LNCaP clone FGC (cell line): Measurements from ENCODE around the gene PVALB.

Experiments
- DNase-seq: peaks from one replicate; pipeline ENCODE4 v3.0.0-alpha.2; 2011; ENCODE audit warnings: low read depth
- H3K4me3 ChIP-seq: 2 replicates; pipeline ENCODE4 v1.5.1; 2011; ENCODE audit warnings: mild to moderate bottlenecking, low read depth, low read length, control low read depth
- CTCF ChIP-seq: IDR thresholded peaks from 2 replicates; pipeline ENCODE4 v1.5.1; 2012; ENCODE audit warnings: mild to moderate bottlenecking; ENCODE audit not compliant: control insufficient read depth, insufficient read depth; ENCODE audit errors: extremely low read depth

The PVALB gene

GRCh38 chr22:36775586-36775963, 41.3 kb downstream of the PVALB start:
- no peak for TF ChIP-seq CTCF
- peak overlapping the region; percentile 82 for H3K4me3 ChIP-seq
- DNase-seq, result no peak

GRCh38 chr22:36773935-36774334, 42.9 kb downstream of the PVALB start:
- TF ChIP-seq CTCF, result peak; percentile 54
- no peak for DNase-seq
- H3K4me3 ChIP-seq, result no peak overlapping the region

GRCh38 chr22:36772451-36772850, 44.4 kb downstream of the PVALB start:
- H3K4me3 ChIP-seq, result no peak overlapping the region
- no peak for DNase-seq
- no peak for TF ChIP-seq CTCF

GRCh38 chr22:36771356-36772063, 45.3 kb downstream of the PVALB start:
- no peak overlapping the region for H3K4me3 ChIP-seq
- TF ChIP-seq CTCF, result no peak
- DNase-seq, result no peak

GRCh38 chr22:36770513-36771231, 46.2 kb downstream of the PVALB start:
- DNase-seq, result no peak
- TF ChIP-seq CTCF, result no peak
- H3K4me3 ChIP-seq, result no peak overlapping the region

- H3K4me3 ChIP-seq, result no peak overlapping the region
- no peak for DNase-seq
- no peak for TF ChIP-seq CTCF
Measured at GRCh38 chr22:36769541-36770512, 47.0 kb downstream of the PVALB start.
